Tibial artery (tissue), 4 donors: Measurements from ENCODE around the gene TRAPPC12.

ENCODE experiments used
- DNase-seq, 2 donors: peaks; one replicate each; pipeline ENCODE4 v3.0.0-alpha.2; 2019
- H3K27ac ChIP-seq, 2 donors: fragments of 200-600 bp; sonication (generic) in 1 of 2; 1 replicate in 1 of 2; 2 replicates in 1 of 2; pipeline ENCODE4 v1.5.1; 2018 to 2019; ENCODE audit warnings: mild to moderate bottlenecking in 1 of 2
- H3K27me3 ChIP-seq, 2 donors: fragments of 200-600 bp; sonication (generic) in 1 of 2; one replicate each; pipeline versions ENCODE4 v1.5.1 to v1.6.0; 2016 to 2019
- H3K36me3 ChIP-seq, 3 donors: fragments of 200-600 bp; sonication (generic) in 2 of 3; one replicate each; pipeline ENCODE4 v1.5.1; 2016 to 2019; ENCODE audit warnings: mild to moderate bottlenecking in 2 of 3
- H3K4me1 ChIP-seq, 4 donors: fragments of 200-600 bp; sonication (generic) in 2 of 4; 1 replicate in 3 of 4; 2 replicates in 1 of 4; pipeline ENCODE4 v1.5.1; 2016 to 2019
- H3K4me3 ChIP-seq, 2 donors: fragments of 200-600 bp; sonication (generic) in 1 of 2; 1 replicate in 1 of 2; 2 replicates in 1 of 2; pipeline ENCODE4 v1.5.1; 2018 to 2019; ENCODE audit warnings: mild to moderate bottlenecking in 2 of 2
- H3K9me3 ChIP-seq, 3 donors: fragments of 200-600 bp; sonication (generic) in 1 of 3; one replicate each; pipeline ENCODE4 v1.5.1; 2016 to 2019
- CTCF ChIP-seq, 2 experiments: fragments of 200-600 bp in 1 of 2; fragments of 450-650 bp in 1 of 2; IDR thresholded peaks; one replicate each; pipeline ENCODE4 v1.5.1; 2017 to 2019; ENCODE audit warnings: antibody characterized with exemption in 2 of 2, mild to moderate bottlenecking in 1 of 2, moderate library complexity in 1 of 2
- intact Hi-C: fragments of 100-400 bp; cut with DNase I; formaldehyde crosslinking; loops from one replicate; pipeline ENCODE4 v1.15.0; 2023; ENCODE audit warnings: low total_unique reads

Gene TRAPPC12

GRCh38 chr2:3404349-3404894, 24.9 kb downstream of the TRAPPC12 start:
- intact Hi-C loops: no loop called here
- Histone ChIP-seq H3K27me3 (no peaks in the 10 kb centered on the region), H3K9me3 (no peaks in the 10 kb centered on the region), H3K27ac (no peak overlapping the region), H3K4me3 (no peak overlapping the region), H3K36me3 (peaks cover 15 to 43% (median 27%) of the 10 kb centered on the region in 3 donors), H3K4me1 (peaks cover 0 to 4% (median 0%) of the 10 kb centered on the region in 4 donors)
- no peak for TF ChIP-seq CTCF (IDR thresholded peaks at IDR 0.05)
- DNase-seq: no peak

- intact Hi-C loops: no loop called here
- Histone ChIP-seq H3K27ac (no peak overlapping the region), H3K9me3 (no peaks in the 10 kb centered on the region), H3K4me3 (no peak overlapping the region), H3K36me3 (peaks cover 15 to 36% (median 20%) of the 10 kb centered on the region in 3 donors), H3K27me3 (no peaks in the 10 kb centered on the region), H3K4me1 (peaks cover 0 to 4% (median 0%) of the 10 kb centered on the region in 4 donors)
- TF ChIP-seq CTCF (IDR thresholded peaks at IDR 0.05): no peak
- no peak for DNase-seq
Measured at GRCh38 chr2:3405307-3405706, 25.8 kb downstream of the TRAPPC12 start.

- DNase-seq: no peak
- H3K27me3 ChIP-seq: no peaks in the 10 kb centered on the region
- peaks cover 0 to 4% (median 0%) of the 10 kb centered on the region in 4 donors for H3K4me1 ChIP-seq
- H3K27ac ChIP-seq: no peak overlapping the region
- intact Hi-C loops: no loop called here
- no peak overlapping the region for H3K4me3 ChIP-seq
- peaks cover 15 to 30% (median 15%) of the 10 kb centered on the region in 3 donors for H3K36me3 ChIP-seq
- no peak for TF ChIP-seq CTCF (IDR thresholded peaks at IDR 0.05)
- H3K9me3 ChIP-seq: no peaks in the 10 kb centered on the region
Measured at GRCh38 chr2:3405876-3406275, 26.4 kb downstream of the TRAPPC12 start.

- no peak overlapping the region for H3K4me3 ChIP-seq
- no peak overlapping the region for H3K27ac ChIP-seq
- peaks cover 0 to 4% (median 0%) of the 10 kb centered on the region in 4 donors for H3K4me1 ChIP-seq
- DNase-seq: no peak
- H3K9me3 ChIP-seq: no peaks in the 10 kb centered on the region
- intact Hi-C loops: no loop called here
- no peaks in the 10 kb centered on the region for H3K27me3 ChIP-seq
- TF ChIP-seq CTCF (IDR thresholded peaks at IDR 0.05): no peak
- peaks cover 10 to 24% (median 15%) of the 10 kb centered on the region in 3 donors for H3K36me3 ChIP-seq
Measured at GRCh38 chr2:3406501-3406900, 27.0 kb downstream of the TRAPPC12 start.

GRCh38 chr2:3408781-3409180, 29.3 kb downstream of the TRAPPC12 start:
- H3K4me1 ChIP-seq: peaks cover 0 to 4% (median 0%) of the 10 kb centered on the region in 4 donors
- no peaks in the 10 kb centered on the region for H3K9me3 ChIP-seq
- no peak for DNase-seq
- no peak overlapping the region for H3K4me3 ChIP-seq
- H3K36me3 ChIP-seq: peaks cover 0 to 9% (median 3%) of the 10 kb centered on the region in 3 donors
- no peaks in the 10 kb centered on the region for H3K27me3 ChIP-seq
- intact Hi-C loops: no loop called here
- H3K27ac ChIP-seq: no peak overlapping the region
- no peak for TF ChIP-seq CTCF (IDR thresholded peaks at IDR 0.05)
